Measurements from ENCODE around the gene MCM9.

GRCh38 chr6:118872318-118872717 is 62.6 kb downstream of the MCM9 start:
- TF ChIP-seq, protein P1, sequence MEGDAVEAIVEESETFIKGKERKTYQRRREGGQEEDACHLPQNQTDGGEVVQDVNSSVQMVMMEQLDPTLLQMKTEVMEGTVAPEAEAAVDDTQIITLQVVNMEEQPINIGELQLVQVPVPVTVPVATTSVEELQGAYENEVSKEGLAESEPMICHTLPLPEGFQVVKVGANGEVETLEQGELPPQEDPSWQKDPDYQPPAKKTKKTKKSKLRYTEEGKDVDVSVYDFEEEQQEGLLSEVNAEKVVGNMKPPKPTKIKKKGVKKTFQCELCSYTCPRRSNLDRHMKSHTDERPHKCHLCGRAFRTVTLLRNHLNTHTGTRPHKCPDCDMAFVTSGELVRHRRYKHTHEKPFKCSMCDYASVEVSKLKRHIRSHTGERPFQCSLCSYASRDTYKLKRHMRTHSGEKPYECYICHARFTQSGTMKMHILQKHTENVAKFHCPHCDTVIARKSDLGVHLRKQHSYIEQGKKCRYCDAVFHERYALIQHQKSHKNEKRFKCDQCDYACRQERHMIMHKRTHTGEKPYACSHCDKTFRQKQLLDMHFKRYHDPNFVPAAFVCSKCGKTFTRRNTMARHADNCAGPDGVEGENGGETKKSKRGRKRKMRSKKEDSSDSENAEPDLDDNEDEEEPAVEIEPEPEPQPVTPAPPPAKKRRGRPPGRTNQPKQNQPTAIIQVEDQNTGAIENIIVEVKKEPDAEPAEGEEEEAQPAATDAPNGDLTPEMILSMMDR (IDR thresholded peaks at IDR 0.05): no peak
- no peak for TF ChIP-seq POLR2A (IDR thresholded peaks at IDR 0.05)
